Stomach (tissue), 9 donors: Measurements from ENCODE around the gene GALE. TPM values are rescaled to one million over a fixed set of nuclear protein-coding genes. Genes with fewer than 3 reads are reported as not detected.

Experiments used
- DNase-seq, 2 donors: peaks; one replicate each; pipeline versions ENCODE4 v3.0.0 to v3.0.0-alpha.2; 2013 to 2019
- H3K27ac ChIP-seq, 5 donors: fragments of 200-600 bp in 4 of 5; sonication (generic) in 4 of 5; one replicate each; pipeline ENCODE4 v1.5.1; 2013 to 2019; ENCODE audit warnings: mild to moderate bottlenecking in 1 of 5, moderate library complexity in 1 of 5
- H3K27me3 ChIP-seq, 3 donors: fragments of 200-600 bp; sonication (generic); one replicate each; pipeline ENCODE4 v1.5.1; 2017 to 2019; ENCODE audit warnings: mixed run types in 1 of 3
- H3K36me3 ChIP-seq, 4 donors: fragments of 200-600 bp; sonication (generic); 1 replicate in 3 of 4; 2 replicates in 1 of 4; pipeline ENCODE4 v1.5.1; 2016 to 2019
- H3K4me1 ChIP-seq, 4 donors: fragments of 200-600 bp; sonication (generic); one replicate each; pipeline ENCODE4 v1.5.1; 2016 to 2019
- H3K4me3 ChIP-seq, 4 donors: fragments of 200-600 bp; sonication (generic) in 3 of 4; one replicate each; pipeline ENCODE4 v1.5.1; 2016 to 2019; ENCODE audit warnings: mild to moderate bottlenecking in 1 of 4
- H3K9me3 ChIP-seq, 4 donors: fragments of 200-600 bp; sonication (generic); one replicate each; pipeline ENCODE4 v1.5.1; 2016 to 2019
- CTCF ChIP-seq, 7 experiments: fragments of 450-650 bp in 4 of 7; fragments of 200-600 bp in 3 of 7; sonication (generic) in 3 of 7; IDR thresholded peaks; one replicate each; pipeline ENCODE4 v1.5.1; 2016 to 2019; ENCODE audit warnings: antibody characterized with exemption in 7 of 7, control low read depth in 2 of 7, mild to moderate bottlenecking in 1 of 7
- EP300 ChIP-seq: sonication (generic); formaldehyde crosslinking; IDR thresholded peaks from one replicate; pipeline ENCODE4 v1.6.1; 2017; ENCODE audit warnings: antibody characterized with exemption
- POLR2A ChIP-seq, 4 donors: fragments of 450-650 bp; IDR thresholded peaks; one replicate each; pipeline ENCODE4 v1.6.1; 2016; ENCODE audit warnings: antibody characterized with exemption in 4 of 4, control low read depth in 2 of 4, mild to moderate bottlenecking in 1 of 4, moderate library complexity in 1 of 4
- POLR2AphosphoS5 ChIP-seq, 3 donors: sonication (generic); formaldehyde crosslinking; IDR thresholded peaks; one replicate each; pipeline ENCODE4 v1.6.1; 2016; ENCODE audit warnings: antibody characterized with exemption in 3 of 3
- WGBS, 5 donors: extraction: QIAGEN DNeasy Blood & Tissue Kit in 3 of 5; methylation state at CpG; one replicate each; pipeline versions ENCODE4 v1.1.5 to v1.1.7; 2013 to 2018; 5-methylcytosine and 5-hydroxymethylcytosine counted together
- intact Hi-C: fragments of 100-400 bp; cut with DNase I; formaldehyde crosslinking; loops from one replicate; pipeline ENCODE4 v1.15.1; 2023; ENCODE audit warnings: low total_unique reads
- polyA plus RNA-seq, 3 donors: library from polyadenylated mRNA; stranded (reverse); fragments of 200-250 nt; gene quantifications; one replicate each; pipeline ENCODE4 v1.2.3, GENCODE V29; 2013
- total RNA-seq, 5 donors: library from RNA; depleted of rRNA; stranded (reverse); fragments of >200 nt; gene quantifications; one replicate each; pipeline versions ENCODE4 v1.1.0 to v1.2.3, GENCODE V29; 2014 to 2016
- donor health status: healthy with polysubstance abuse.
- donor health status: Bipolar disorder and iron deficiency.
- donor health status: healthy.

Gene GALE
- total and polyA plus RNA-seq, 8 donors: 34.4 to 443 (median 149) TPM

GRCh38 chr1:23825076-23825761 is 24.7 kb upstream of the GALE start, which contains the start of gene HMGCL:
HMGCL (minus strand) TSS chr1:23825429; CDS start chr1:23825415, 14 bp downstream.
- intact Hi-C loops: no loop called here
- peak; percentile 93 to 98 for DNase-seq
- H3K4me3 ChIP-seq: peak within 1 kb of the TSS; percentile 74 to 98 (median 92)
- peaks cover 1 to 21% (median 13%) of the 10 kb centered on the region in 4 donors for H3K4me1 ChIP-seq
- no peaks in the 10 kb centered on the region for H3K27me3 ChIP-seq
- H3K36me3 ChIP-seq: peaks cover 0 to 3% (median 2%) of the 10 kb centered on the region in 4 donors
- H3K9me3 ChIP-seq: no peaks in the 10 kb centered on the region
- H3K27ac ChIP-seq: peak within 1 kb of the TSS; percentile 85 to 97 (median 95)
- WGBS, 5 donors: 0% methylated on average over 30 to 42 of the region's 42 CpGs
- TF ChIP-seq POLR2AphosphoS5 (IDR thresholded peaks at IDR 0.05): peak; percentile 91 to 98 (median 98)
- TF ChIP-seq POLR2A (IDR thresholded peaks at IDR 0.05): peak in 2 of 4 donors; percentile 54 to 67
- no peak for TF ChIP-seq EP300
- TF ChIP-seq CTCF (IDR thresholded peaks at IDR 0.05): no peak

- Histone ChIP-seq H3K36me3 (peaks cover 0 to 9% (median 7%) of the 10 kb centered on the region in 4 donors), H3K27me3 (no peaks in the 10 kb centered on the region), H3K27ac (peak overlapping the region; percentile 85 to 97 (median 95)), H3K9me3 (no peaks in the 10 kb centered on the region), H3K4me1 (peaks cover 0 to 19% (median 13%) of the 10 kb centered on the region in 4 donors), H3K4me3 (peak overlapping the region; percentile 74 to 98 (median 92))
- no peak for TF ChIP-seq CTCF (IDR thresholded peaks at IDR 0.05)
- no peak for TF ChIP-seq POLR2A (IDR thresholded peaks at IDR 0.05)
- TF ChIP-seq POLR2AphosphoS5 (IDR thresholded peaks at IDR 0.05): no peak
- TF ChIP-seq EP300: no peak
- DNase-seq: peak in 1 of 2 donors; percentile 44
- WGBS, 5 donors: 2 to 5% (median 3%) methylated on average over 8 of the region's 8 CpGs
- intact Hi-C loops: no loop called here
Measured at GRCh38 chr1:23824711-23825075, 24.1 kb upstream of the GALE start.

GRCh38 chr1:23823767-23824166 is 23.2 kb upstream of the GALE start:
- no peak overlapping the region for H3K27ac ChIP-seq
- WGBS, 5 donors: 81 to 86% (median 82%) methylated on average over 7 of the region's 7 CpGs
- peaks cover 0 to 18% (median 15%) of the 10 kb centered on the region in 4 donors for H3K36me3 ChIP-seq
- intact Hi-C loops: no loop called here
- no peaks in the 10 kb centered on the region for H3K9me3 ChIP-seq
- peaks cover 0 to 19% (median 13%) of the 10 kb centered on the region in 4 donors for H3K4me1 ChIP-seq
- H3K27me3 ChIP-seq: no peaks in the 10 kb centered on the region
- TF ChIP-seq POLR2A (IDR thresholded peaks at IDR 0.05) (no peak), CTCF (IDR thresholded peaks at IDR 0.05) (no peak), EP300 (no peak), POLR2AphosphoS5 (IDR thresholded peaks at IDR 0.05) (no peak)
- H3K4me3 ChIP-seq: peak overlapping the region in 1 of 4 donors; percentile 74
- no peak for DNase-seq

- peaks cover 0 to 5% (median 0%) of the 10 kb centered on the region in 4 donors for H3K4me1 ChIP-seq
- WGBS, 5 donors: 75 to 88% (median 82%) methylated on average over 3 of the region's 3 CpGs
- no peak overlapping the region for H3K4me3 ChIP-seq
- no peak overlapping the region for H3K27ac ChIP-seq
- H3K36me3 ChIP-seq: peaks cover 41 to 79% (median 76%) of the 10 kb centered on the region in 4 donors
- H3K9me3 ChIP-seq: no peaks in the 10 kb centered on the region
- intact Hi-C loops: no loop called here
- TF ChIP-seq CTCF (IDR thresholded peaks at IDR 0.05) (no peak), EP300 (no peak), POLR2AphosphoS5 (IDR thresholded peaks at IDR 0.05) (no peak), POLR2A (IDR thresholded peaks at IDR 0.05) (no peak)
- H3K27me3 ChIP-seq: no peaks in the 10 kb centered on the region
- DNase-seq: no peak
Measured at GRCh38 chr1:23817633-23818032, 17.1 kb upstream of the GALE start.
